Testis (tissue), 5 donors: ENCODE measurements around the gene TBKBP1. TPM values are rescaled to one million over a fixed set of nuclear protein-coding genes. Genes with fewer than 3 reads are reported as not detected.

ENCODE experiments used
- DNase-seq: peaks from one replicate; pipeline ENCODE4 v3.0.0-alpha.2; 2019
- H3K27ac ChIP-seq, 2 donors: fragments of 200-600 bp; sonication (generic); one replicate each; pipeline ENCODE4 v1.5.1; 2019
- H3K27me3 ChIP-seq: fragments of 200-600 bp; sonication (generic); one replicate; pipeline ENCODE4 v1.5.1; 2019
- H3K36me3 ChIP-seq: fragments of 200-600 bp; sonication (generic); one replicate; pipeline ENCODE4 v1.5.1; 2017; ENCODE audit warnings: low read depth; ENCODE audit errors: missing control alignments
- H3K4me1 ChIP-seq: fragments of 200-600 bp; sonication (generic); one replicate; pipeline ENCODE4 v1.5.1; 2019
- H3K4me3 ChIP-seq, 2 donors: fragments of 200-600 bp; sonication (generic); one replicate each; pipeline ENCODE4 v1.5.1; 2017 to 2019
- H3K9me3 ChIP-seq: fragments of 200-600 bp; sonication (generic); one replicate; pipeline ENCODE4 v1.5.1; 2017
- CTCF ChIP-seq, 3 experiments: fragments of 450-650 bp in 2 of 3; fragments of 200-600 bp in 1 of 3; sonication (generic) in 1 of 3; IDR thresholded peaks; one replicate each; pipeline ENCODE4 v1.5.1; 2016 to 2019; ENCODE audit warnings: antibody characterized with exemption in 3 of 3, mild to moderate bottlenecking in 2 of 3, moderate library complexity in 1 of 3
- POLR2A ChIP-seq: fragments of 450-650 bp; IDR thresholded peaks from one replicate; pipeline ENCODE4 v1.6.1; 2017; ENCODE audit warnings: antibody characterized with exemption, mild to moderate bottlenecking, moderate library complexity
- WGBS, 2 donors: methylation state at CpG; one replicate each; pipeline ENCODE4 v1.1.5; 2018; 5-methylcytosine and 5-hydroxymethylcytosine counted together
- intact Hi-C: fragments of 100-400 bp; cut with DNase I; formaldehyde crosslinking; loops from one replicate; pipeline ENCODE4 v1.15.1; 2023; ENCODE audit warnings: low total_unique reads
- long read RNA-seq, 2 donors: transcript quantifications; one replicate each; lab custom pipeline, GENCODE V29; 2026
- polyA plus RNA-seq: library from polyadenylated mRNA; stranded (reverse); fragments of 350-450 nt; fragmentation: Illumina TruSeq; extraction: RNeasy Lipid Tissue Mini Kit (QIAGEN cat#74804); gene quantifications from one replicate; pipeline ENCODE4 v1.2.3, GENCODE V29; 2014; ENCODE audit warnings: low read depth, low replicate concordance; ENCODE audit not compliant: insufficient read depth
- total RNA-seq, 2 donors: library from RNA; depleted of rRNA; stranded (reverse); fragments of >200 nt; gene quantifications; one replicate each; pipeline ENCODE4 v1.2.3, GENCODE V29; 2016

TBKBP1 gene
- total RNA-seq (10 to 100 TPM; 23.3 TPM), polyA plus RNA-seq (21.9 TPM)
- long read RNA-seq, donor 1: 0 reads
- long read RNA-seq, donor 2: 0 reads

- Histone ChIP-seq H3K4me1 (peaks cover 13% of the 10 kb centered on the region), H3K4me3 (peak within 1 kb of the TSS; percentile 75 to 95), H3K36me3 (no peaks in the 10 kb centered on the region), H3K9me3 (no peaks in the 10 kb centered on the region), H3K27ac (peak within 1 kb of the TSS; percentile 69 to 90), H3K27me3 (no peaks in the 10 kb centered on the region)
- 0% methylated on average over 10 to 51 of the region's 87 CpGs for WGBS, 2 donors
- DNase-seq: peak; percentile 70
- intact Hi-C loops: no loop called here
- no peak for TF ChIP-seq CTCF (IDR thresholded peaks at IDR 0.05)
- no peak for TF ChIP-seq POLR2A
Measured at GRCh38 chr17:47693731-47694580, at the start of gene TBKBP1. TSS of gene TBKBP1 (plus strand) at chr17:47694161. CDS start at chr17:47696113, 1,952 bp downstream.

- Histone ChIP-seq H3K4me1 (peaks cover 10% of the 10 kb centered on the region), H3K27me3 (no peaks in the 10 kb centered on the region), H3K27ac (no peak overlapping the region), H3K9me3 (no peaks in the 10 kb centered on the region), H3K4me3 (no peak overlapping the region), H3K36me3 (no peaks in the 10 kb centered on the region)
- 76 to 91% methylated on average over 5 of the region's 5 CpGs for WGBS, 2 donors
- TF ChIP-seq POLR2A (no peak), CTCF (IDR thresholded peaks at IDR 0.05) (no peak)
- intact Hi-C loops: no loop called here
- DNase-seq: no peak
Measured at GRCh38 chr17:47644324-47644723, 49.6 kb upstream of the TBKBP1 start.

- Histone ChIP-seq H3K4me1 (peaks cover 18% of the 10 kb centered on the region), H3K36me3 (no peaks in the 10 kb centered on the region), H3K4me3 (peak within 1 kb of the TSS; percentile 97 to 98), H3K9me3 (no peaks in the 10 kb centered on the region), H3K27me3 (no peaks in the 10 kb centered on the region), H3K27ac (peak within 1 kb of the TSS; percentile 83 to 95)
- peak; percentile 100 for DNase-seq
- 0 to 1% methylated on average over 69 to 73 of the region's 74 CpGs for WGBS, 2 donors
- TF ChIP-seq CTCF (IDR thresholded peaks at IDR 0.05) (no peak), POLR2A (no peak)
- intact Hi-C loops: no loop called here
Measured at GRCh38 chr17:47649153-47649971, 44.6 kb upstream of the TBKBP1 start, which contains the start of gene KPNB1. TSS of gene KPNB1 (plus strand) at chr17:47649919. CDS start at chr17:47650245, 326 bp downstream.

- TF ChIP-seq CTCF (IDR thresholded peaks at IDR 0.05) (no peak), POLR2A (no peak)
- H3K4me1 ChIP-seq: peaks cover 18% of the 10 kb centered on the region
- DNase-seq: no peak
- H3K4me3 ChIP-seq: peak overlapping the region; percentile 97 to 98
- no peaks in the 10 kb centered on the region for H3K9me3 ChIP-seq
- H3K27ac ChIP-seq: peak overlapping the region; percentile 83 to 95
- no peaks in the 10 kb centered on the region for H3K36me3 ChIP-seq
- WGBS, 2 donors: 0% methylated on average over 14 to 31 of the region's 48 CpGs
- no peaks in the 10 kb centered on the region for H3K27me3 ChIP-seq
- intact Hi-C loops: no loop called here
Measured at GRCh38 chr17:47649972-47650524, 43.9 kb upstream of the TBKBP1 start.
